A549 (cell line): ENCODE results near the gene APOBR.

Source experiments
- MYC ChIP-seq: IDR thresholded peaks from 2 replicates; pipeline ENCODE4 v1.6.1; 2012; ENCODE audit warnings: mild to moderate bottlenecking, inconsistent platforms, low read length, improper control_type of control experiment, borderline replicate concordance
- POLR2A ChIP-seq: IDR thresholded peaks from 2 replicates; pipeline ENCODE4 v1.6.1; 2012; ENCODE audit warnings: mild to moderate bottlenecking, low read length
- RFX5 ChIP-seq: fragments of 450-650 bp; IDR thresholded peaks from 2 replicates; pipeline ENCODE4 v1.7.1; 2014; ENCODE audit warnings: antibody characterized with exemption, mild to moderate bottlenecking, moderate library complexity
- SREBF2 ChIP-seq: fragments of 450-650 bp; IDR thresholded peaks from 2 replicates; pipeline ENCODE4 v1.6.1; 2014; ENCODE audit warnings: mild to moderate bottlenecking, moderate library complexity

DNA sequence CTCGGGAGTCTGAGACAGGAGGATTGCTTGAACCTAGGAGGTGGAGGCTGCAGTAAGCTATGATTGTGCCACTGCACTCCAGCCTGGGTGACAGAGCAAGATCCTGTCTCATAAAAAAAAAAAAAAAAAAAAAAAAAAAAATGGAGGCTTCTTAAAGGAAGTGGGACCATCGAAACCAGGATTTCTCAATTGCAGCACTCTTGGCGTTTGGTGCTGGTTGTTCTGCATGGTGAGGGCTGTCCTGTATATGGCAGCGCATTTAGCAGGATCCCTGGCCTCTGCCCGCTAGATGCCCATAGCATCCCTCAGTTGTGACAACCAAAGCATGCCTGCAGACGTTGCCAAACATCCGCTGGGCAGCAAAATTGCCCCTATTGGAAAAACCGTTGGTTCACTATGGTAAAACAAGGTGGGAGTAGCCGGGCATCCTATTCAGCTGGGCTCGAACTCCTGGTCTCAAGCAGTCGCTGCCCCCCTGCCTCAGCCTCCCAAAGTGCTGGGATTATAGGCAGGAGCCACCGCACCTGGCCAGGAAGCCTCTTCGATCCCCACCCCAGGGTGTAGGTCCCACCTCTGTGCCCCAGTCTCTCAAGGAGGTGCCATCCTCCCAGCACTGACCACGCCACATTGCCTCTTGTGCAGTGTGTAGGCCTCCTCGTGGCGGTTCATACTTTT is 15.8 kb upstream of the APOBR start:
- TF ChIP-seq POLR2A (no peak), MYC (no peak), RFX5 (no peak), SREBF2 (no peak)
